ENCODE data around the gene EEPD1.

GRCh38 chr7:36289833-36290661 is 137.0 kb downstream of the EEPD1 start:
- TF ChIP-seq, protein P1, sequence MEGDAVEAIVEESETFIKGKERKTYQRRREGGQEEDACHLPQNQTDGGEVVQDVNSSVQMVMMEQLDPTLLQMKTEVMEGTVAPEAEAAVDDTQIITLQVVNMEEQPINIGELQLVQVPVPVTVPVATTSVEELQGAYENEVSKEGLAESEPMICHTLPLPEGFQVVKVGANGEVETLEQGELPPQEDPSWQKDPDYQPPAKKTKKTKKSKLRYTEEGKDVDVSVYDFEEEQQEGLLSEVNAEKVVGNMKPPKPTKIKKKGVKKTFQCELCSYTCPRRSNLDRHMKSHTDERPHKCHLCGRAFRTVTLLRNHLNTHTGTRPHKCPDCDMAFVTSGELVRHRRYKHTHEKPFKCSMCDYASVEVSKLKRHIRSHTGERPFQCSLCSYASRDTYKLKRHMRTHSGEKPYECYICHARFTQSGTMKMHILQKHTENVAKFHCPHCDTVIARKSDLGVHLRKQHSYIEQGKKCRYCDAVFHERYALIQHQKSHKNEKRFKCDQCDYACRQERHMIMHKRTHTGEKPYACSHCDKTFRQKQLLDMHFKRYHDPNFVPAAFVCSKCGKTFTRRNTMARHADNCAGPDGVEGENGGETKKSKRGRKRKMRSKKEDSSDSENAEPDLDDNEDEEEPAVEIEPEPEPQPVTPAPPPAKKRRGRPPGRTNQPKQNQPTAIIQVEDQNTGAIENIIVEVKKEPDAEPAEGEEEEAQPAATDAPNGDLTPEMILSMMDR (IDR thresholded peaks at IDR 0.05): no peak
- TF ChIP-seq POLR2AphosphoS5 (IDR thresholded peaks at IDR 0.05) (peak; percentile 42), POLR2A (IDR thresholded peaks at IDR 0.05) (no peak), EP300 (IDR thresholded peaks at IDR 0.05) (no peak)
